Kidney (tissue), 2 donors: ENCODE data around the gene COPS2. TPM values are rescaled to one million over a fixed set of nuclear protein-coding genes. Genes with fewer than 3 reads are reported as not detected.

Experiments used
- microRNA-seq: library from miRNA; unstranded; fragments of <30 nt; microRNA quantifications from one replicate; pipeline ENCODE4 v1.2.0, GENCODE V29; 2020
- polyA plus RNA-seq: library from polyadenylated mRNA; stranded (reverse); fragments of 350-450 nt; fragmentation: Illumina TruSeq; extraction: RNeasy Lipid Tissue Mini Kit (QIAGEN cat#74804); gene quantifications from one replicate; pipeline ENCODE4 v1.2.3, GENCODE V29; 2014; ENCODE audit warnings: low read depth, low replicate concordance; ENCODE audit not compliant: insufficient read depth
- total RNA-seq: library from RNA; stranded (reverse); fragmentation: NEBNext Ultra II Directional; extraction: Animal tissue kit (Norgen Biotek cat#: 25700); gene quantifications from one replicate; pipeline ENCODE4 v1.2.1, GENCODE V29; 2021
- donor health status: DM: yes; HTN: yes; CAD: no.

The COPS2 gene
- total and polyA plus RNA-seq, 2 donors from 2014 or later = 42.6 to 60.1 TPM

Small RNA genes lying within 50 kb of the gene (microRNA-seq; reads per million reads assigned to microRNA genes)
- gene MIR4716 = not detected

Other genes starting within 250 kb of the COPS2 start
- 0.50 TPM for gene SHC4, start 191.7 kb downstream of the COPS2 start, total RNA-seq
- 0.47 TPM for gene SHC4, start 191.7 kb downstream of the COPS2 start, polyA plus RNA-seq
- 67.0 TPM for gene SECISBP2L, start 109.2 kb downstream of the COPS2 start, total RNA-seq
- gene SECISBP2L, start 109.2 kb downstream of the COPS2 start, polyA plus RNA-seq = 10.2 TPM
- 40.6 TPM for gene GALK2, start 14.6 kb upstream of the COPS2 start, total RNA-seq
- gene GALK2, start 14.6 kb upstream of the COPS2 start, polyA plus RNA-seq = 36.4 TPM